ENCODE results near the gene TSHZ2.
A peak's percentile ranks its signal among the peaks of the same experiment; 100 is the strongest.
"Not testable (repeated sequence)": the region's sequence is repeated elsewhere in the genome, so short reads cannot be mapped to it uniquely, and the experiment has no call there.

The TSHZ2 gene

DNA sequence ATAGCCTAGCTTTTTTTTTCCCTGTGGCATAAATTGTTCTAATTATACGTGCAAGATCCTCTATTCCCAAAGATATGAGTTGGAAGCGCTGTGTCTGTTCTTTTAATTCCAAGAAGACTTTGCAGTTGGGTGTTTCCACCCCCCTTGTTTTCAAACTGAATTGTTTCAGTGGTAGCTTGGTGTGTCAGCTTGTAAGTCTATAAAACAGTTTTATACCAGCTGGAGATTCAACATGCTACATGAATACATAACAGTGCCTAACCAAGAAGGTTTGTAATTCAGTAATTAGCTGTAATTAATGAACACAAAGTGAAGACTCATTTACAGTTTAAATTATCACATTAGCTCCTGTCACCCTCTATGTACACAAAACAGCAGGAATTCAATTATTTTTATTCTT is 467.5 kb downstream of the TSHZ2 start:
- no peak for DNase-seq

- DNase-seq, result no peak
These were observed 472.4 kb downstream of the TSHZ2 start for GRCh38 chr20:53444401-53445149.

- no peak for DNase-seq
These were observed 473.2 kb downstream of the TSHZ2 start for GRCh38 chr20:53445321-53445731.

- no peak for DNase-seq
These were observed 473.8 kb downstream of the TSHZ2 start for GRCh38 chr20:53445932-53446331.

GRCh38 chr20:53447316-53447715 is 475.2 kb downstream of the TSHZ2 start:
- DNase-seq, result no peak

GRCh38 chr20:53448426-53448825 is 476.3 kb downstream of the TSHZ2 start:
- DNase-seq, result no peak

GRCh38 chr20:53448875-53449274 is 476.7 kb downstream of the TSHZ2 start:
- no peak for DNase-seq

GRCh38 chr20:53453076-53453475 is 480.9 kb downstream of the TSHZ2 start:
- DNase-seq, result no peak

DNA sequence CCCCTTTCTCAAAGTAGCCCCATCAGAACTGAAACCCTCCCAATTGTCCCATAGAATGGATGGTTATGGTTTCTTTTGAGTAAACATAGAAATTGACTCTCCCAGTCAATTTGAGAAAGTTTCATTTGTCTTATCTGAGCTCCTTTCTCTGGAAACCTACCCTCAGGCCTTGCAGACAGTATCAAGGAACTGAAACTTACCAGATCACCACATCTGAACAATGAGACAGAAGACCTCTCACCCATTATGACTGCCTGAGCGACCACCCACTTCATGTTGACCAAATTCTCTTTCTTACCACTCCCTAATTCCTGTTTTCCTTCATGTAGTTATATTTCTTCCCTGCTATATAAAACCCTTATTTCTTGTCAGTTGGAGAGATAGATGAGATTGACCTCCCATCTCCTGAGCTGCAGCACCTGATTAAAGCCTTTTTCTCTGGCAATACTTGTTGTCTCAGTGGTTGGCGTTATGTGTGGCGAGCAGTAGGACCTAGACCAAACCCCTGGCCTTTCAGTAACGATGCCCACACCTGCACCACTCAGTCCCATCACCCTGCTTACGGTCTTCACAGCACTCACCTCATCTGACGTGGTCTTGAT is 482.6 kb downstream of the TSHZ2 start:
- DNase-seq, result no peak

- no peak for DNase-seq
These were observed 491.2 kb downstream of the TSHZ2 start for GRCh38 chr20:53463101-53463972.

DNA sequence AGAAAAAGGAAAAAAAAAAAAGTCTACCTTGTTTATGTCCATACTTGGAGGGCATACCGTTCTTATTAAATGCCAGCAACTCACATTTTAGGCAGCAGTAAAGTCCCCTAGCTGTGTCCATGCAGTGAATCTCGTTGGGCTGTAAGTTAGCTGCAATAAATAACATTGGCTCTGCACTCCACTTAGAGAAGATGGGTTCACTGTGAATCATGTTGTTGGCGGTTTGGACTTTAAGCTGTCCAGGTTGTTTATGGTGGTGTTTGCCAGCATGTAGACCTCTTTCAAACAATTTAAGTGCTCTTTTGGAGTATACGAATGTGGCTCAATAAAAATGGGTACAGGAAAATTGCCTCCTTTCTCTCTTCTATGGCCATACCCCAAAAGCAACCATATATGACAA is 494.1 kb downstream of the TSHZ2 start:
- DNase-seq, result no peak

DNA sequence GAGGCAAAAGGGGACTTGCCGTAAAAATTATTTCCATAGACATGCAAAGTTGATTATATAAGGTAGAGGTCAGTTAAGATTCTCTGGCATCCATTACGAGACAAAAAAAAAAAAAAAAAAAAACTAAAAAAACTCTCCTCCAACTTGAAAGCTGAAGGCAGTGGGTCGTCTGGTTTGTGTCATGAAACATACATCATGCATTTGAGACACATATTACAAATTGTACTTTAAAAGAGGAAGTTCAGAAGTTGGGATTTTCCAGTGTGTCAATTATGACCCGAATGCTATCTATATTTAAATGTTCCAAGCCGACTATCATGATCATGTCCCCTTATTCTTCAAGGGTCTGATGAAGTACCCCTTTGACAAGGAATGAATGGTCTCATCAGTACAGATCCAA is 496.4 kb downstream of the TSHZ2 start:
- no peak for DNase-seq

- not testable (repeated sequence) for DNase-seq
These were observed 500.7 kb downstream of the TSHZ2 start for GRCh38 chr20:53472859-53473258.

DNA sequence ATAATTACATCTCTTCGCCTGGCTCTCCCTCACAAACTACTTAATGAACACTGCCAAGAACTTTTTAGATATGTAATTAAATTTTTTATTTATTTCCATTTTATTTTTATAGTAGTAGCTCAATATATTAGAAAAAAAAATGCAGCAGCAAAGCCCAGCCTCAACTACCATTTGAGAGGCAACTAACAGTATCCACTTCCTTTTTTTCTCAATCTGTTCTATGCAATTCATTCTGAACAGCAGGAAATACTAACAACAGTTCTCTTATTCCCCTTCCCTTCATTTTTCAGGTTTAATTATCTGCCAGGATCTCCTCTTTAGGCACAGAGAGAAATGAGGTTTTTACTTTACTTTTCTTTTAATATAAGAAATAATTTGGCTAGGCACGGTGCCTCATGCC is 508.8 kb downstream of the TSHZ2 start:
- DNase-seq, result no peak

DNA sequence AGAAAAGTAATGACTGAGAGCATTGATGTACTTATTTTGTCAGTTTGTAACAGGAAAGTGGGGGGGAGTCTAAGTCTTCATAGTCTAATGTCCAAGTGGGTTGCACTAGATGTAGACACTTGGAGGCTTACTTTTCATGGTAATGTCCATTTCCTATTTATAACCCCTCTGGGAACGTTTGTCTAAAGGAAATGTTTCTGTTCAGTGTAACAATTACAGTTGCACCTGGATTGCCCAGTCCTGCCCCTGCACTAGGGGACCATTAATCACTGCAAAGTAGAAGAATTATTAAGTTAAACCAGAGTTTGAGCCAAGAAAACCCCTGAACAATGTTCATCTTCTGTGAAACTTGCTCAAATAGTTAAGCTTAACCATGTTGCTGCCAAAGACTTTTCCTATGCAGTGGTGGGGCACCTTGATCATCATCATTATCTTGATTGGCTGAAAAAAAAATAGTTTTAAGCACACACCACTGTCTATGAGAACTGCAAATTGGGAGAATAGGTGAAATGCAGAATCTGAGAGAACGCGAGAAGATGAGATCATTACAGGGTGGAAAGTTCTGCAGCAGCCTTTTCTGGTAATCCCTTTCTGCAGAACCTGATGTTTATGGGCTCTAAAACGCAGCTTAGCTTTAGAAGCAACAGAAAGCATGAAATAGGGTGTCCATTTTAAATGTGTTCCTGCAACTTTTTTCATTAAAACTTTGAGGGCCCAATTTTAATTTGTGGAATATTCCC is 515.5 kb downstream of the TSHZ2 start:
- no peak for DNase-seq

- no peak for DNase-seq
These were observed 516.7 kb downstream of the TSHZ2 start for GRCh38 chr20:53488775-53489272.

- no peak for DNase-seq
These were observed 517.4 kb downstream of the TSHZ2 start for GRCh38 chr20:53489528-53489927.

GRCh38 chr20:53490620-53491019 is 518.5 kb downstream of the TSHZ2 start:
- DNase-seq, result no peak

DNA sequence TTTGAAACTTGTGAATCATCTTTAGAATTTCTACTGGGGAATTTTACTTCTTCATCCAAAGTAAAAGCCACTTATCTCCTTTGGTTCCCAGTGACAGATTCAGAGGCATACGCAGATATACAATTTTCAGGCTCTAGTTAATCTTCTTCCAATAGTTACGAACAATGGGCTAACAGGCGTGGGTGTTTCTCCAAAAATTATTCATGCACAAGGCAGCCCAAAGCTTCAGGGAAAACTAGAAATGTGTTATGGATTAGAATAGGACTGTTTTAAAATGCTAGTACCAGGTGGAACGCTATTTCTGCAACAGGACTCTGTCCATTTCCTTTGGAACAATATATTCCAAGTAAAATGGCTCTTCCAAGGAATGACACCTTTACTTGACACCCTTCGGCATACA is 519.3 kb downstream of the TSHZ2 start:
- DNase-seq, result peak in 1 of 56 donors; percentile 4

DNA sequence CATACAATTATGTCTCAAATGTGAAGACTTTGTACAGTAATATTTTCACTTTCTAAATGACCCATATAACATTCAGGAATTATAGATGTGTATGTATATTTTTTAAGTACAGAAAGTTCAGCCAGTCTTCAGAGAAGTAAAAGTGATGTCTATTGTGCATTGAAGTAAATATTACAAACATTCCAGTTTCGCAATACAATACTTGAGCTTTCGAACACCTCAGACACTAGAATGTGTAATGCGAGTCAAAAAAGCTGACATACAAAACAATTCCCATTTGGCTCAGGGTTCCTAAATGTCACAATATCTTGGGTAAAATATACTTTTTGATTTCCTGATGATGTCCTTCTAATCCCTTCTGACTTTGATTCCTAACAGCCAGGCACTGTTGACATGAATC is 520.1 kb downstream of the TSHZ2 start:
- no peak for DNase-seq

- no peak for DNase-seq
These were observed 521.2 kb downstream of the TSHZ2 start for GRCh38 chr20:53493311-53493857.
